Upper lobe of left lung (tissue), 6 donors: ENCODE data around the gene HMMR. TPM values are rescaled to one million over a fixed set of nuclear protein-coding genes. Genes with fewer than 3 reads are reported as not detected.

Experiments used
- ATAC-seq, 2 donors: fragments of 200-7000 bp; cut with Tn5 transposase; one replicate each; pipeline ENCODE4 v1.9.1; 2022; ENCODE audit warnings: mild to moderate bottlenecking in 2 of 2, moderate library complexity in 2 of 2; ENCODE audit not compliant: low FRiP score in 2 of 2
- DNase-seq, 2 donors: peaks; one replicate each; pipeline ENCODE4 v3.0.0-alpha.2; 2019 to 2020
- H3K27ac ChIP-seq, 4 donors: fragments of 200-600 bp; sonication (generic); one replicate each; pipeline ENCODE4 v1.5.1; 2016 to 2019
- H3K27me3 ChIP-seq, 4 donors: fragments of 200-600 bp; sonication (generic); one replicate each; pipeline ENCODE4 v1.5.1; 2017 to 2019
- H3K36me3 ChIP-seq, 4 donors: fragments of 200-600 bp; sonication (generic); one replicate each; pipeline ENCODE4 v1.5.1; 2016 to 2019
- H3K4me1 ChIP-seq, 4 donors: fragments of 200-600 bp; sonication (generic); one replicate each; pipeline ENCODE4 v1.5.1; 2018 to 2019
- H3K4me3 ChIP-seq, 4 donors: fragments of 200-600 bp; sonication (generic); one replicate each; pipeline ENCODE4 v1.5.1; 2017 to 2019; ENCODE audit warnings: mild to moderate bottlenecking in 2 of 4, moderate library complexity in 1 of 4
- H3K9me3 ChIP-seq, 4 donors: fragments of 200-600 bp; sonication (generic); one replicate each; pipeline ENCODE4 v1.5.1; 2018 to 2019
- EP300 ChIP-seq, 4 donors: sonication (generic); formaldehyde crosslinking; IDR thresholded peaks; one replicate each; pipeline ENCODE4 v1.5.1; 2017; ENCODE audit warnings: antibody characterized with exemption in 4 of 4, control low read depth in 2 of 4
- POLR2A ChIP-seq, 4 donors: fragments of 450-650 bp; IDR thresholded peaks; one replicate each; pipeline ENCODE4 v1.5.1; 2016 to 2017; ENCODE audit warnings: antibody characterized with exemption in 4 of 4, mild to moderate bottlenecking in 2 of 4
- POLR2AphosphoS5 ChIP-seq, 2 donors: sonication (generic); formaldehyde crosslinking; IDR thresholded peaks; one replicate each; pipeline ENCODE4 v1.5.1; 2017; ENCODE audit warnings: antibody characterized with exemption in 2 of 2
- WGBS, 2 donors: methylation state at CpG; one replicate each; pipeline ENCODE4 v1.1.5; 2017 to 2018; 5-methylcytosine and 5-hydroxymethylcytosine counted together
- total RNA-seq, 6 donors: library from RNA; depleted of rRNA in 4 of 6; stranded (reverse); fragments of >200 nt in 4 of 6; gene quantifications; one replicate each; pipeline versions ENCODE4 v1.1.0 to v1.2.1, GENCODE V29; 2016 to 2021
- TF ChIP-seq, protein P1 (sequence below), 6 experiments: fragments of 450-650 bp in 4 of 6; fragments of 200-600 bp in 2 of 6; sonication (generic) in 2 of 6; IDR thresholded peaks; one replicate each; pipeline ENCODE4 v1.5.1; 2016 to 2019; ENCODE audit warnings: antibody characterized with exemption in 6 of 6
- donor health status: DM: no; HTN: no; CAD: no; lungs with moderate emphysema.
- donor health status: DM: no; HTN: yes; CAD: no; lungs with severe emphysema.

HMMR gene
- total RNA-seq, 6 donors from 2014 or later: 0.74 to 4.2 (median 1.9) TPM

DNA sequence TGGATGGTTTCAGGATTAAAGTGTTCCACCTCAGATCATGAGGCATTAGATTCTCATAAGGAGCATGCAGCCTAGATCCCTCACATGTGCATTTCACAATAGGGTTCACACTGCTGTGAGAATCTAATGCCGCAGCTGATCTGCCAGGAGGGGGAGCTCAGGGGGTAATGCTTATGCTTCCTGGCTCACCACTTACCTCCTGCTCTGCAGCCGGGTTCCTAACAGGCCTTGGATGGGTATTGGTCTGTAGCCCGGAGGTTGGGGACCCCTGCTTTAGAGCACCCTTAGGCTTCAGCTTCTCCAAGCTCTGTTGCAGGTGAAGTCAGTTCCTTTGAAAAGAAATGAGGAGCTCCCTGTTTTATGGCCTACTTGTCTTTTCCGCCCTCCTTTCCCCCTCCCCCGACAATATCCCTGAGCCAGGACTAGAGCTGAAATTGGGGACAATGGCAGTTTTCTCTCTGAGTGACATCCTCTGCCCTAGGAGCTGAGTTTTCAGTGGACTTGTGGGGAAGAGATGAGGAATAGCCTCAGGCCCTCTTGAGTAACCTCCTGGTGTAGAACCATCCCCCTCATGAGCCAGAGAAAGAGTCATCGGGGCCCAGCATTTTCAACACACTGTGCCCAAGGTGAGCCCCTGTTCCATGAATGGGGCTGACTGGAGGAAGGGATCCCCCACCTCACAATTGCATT lies 28.8 kb downstream of the HMMR start:
- no peaks in the 10 kb centered on the region for H3K4me1 ChIP-seq
- no peaks in the 10 kb centered on the region for H3K9me3 ChIP-seq
- H3K36me3 ChIP-seq: no peaks in the 10 kb centered on the region
- H3K4me3 ChIP-seq: no peak overlapping the region
- TF ChIP-seq, protein P1, sequence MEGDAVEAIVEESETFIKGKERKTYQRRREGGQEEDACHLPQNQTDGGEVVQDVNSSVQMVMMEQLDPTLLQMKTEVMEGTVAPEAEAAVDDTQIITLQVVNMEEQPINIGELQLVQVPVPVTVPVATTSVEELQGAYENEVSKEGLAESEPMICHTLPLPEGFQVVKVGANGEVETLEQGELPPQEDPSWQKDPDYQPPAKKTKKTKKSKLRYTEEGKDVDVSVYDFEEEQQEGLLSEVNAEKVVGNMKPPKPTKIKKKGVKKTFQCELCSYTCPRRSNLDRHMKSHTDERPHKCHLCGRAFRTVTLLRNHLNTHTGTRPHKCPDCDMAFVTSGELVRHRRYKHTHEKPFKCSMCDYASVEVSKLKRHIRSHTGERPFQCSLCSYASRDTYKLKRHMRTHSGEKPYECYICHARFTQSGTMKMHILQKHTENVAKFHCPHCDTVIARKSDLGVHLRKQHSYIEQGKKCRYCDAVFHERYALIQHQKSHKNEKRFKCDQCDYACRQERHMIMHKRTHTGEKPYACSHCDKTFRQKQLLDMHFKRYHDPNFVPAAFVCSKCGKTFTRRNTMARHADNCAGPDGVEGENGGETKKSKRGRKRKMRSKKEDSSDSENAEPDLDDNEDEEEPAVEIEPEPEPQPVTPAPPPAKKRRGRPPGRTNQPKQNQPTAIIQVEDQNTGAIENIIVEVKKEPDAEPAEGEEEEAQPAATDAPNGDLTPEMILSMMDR (IDR thresholded peaks at IDR 0.05): no peak
- no peak for TF ChIP-seq EP300 (IDR thresholded peaks at IDR 0.05)
- TF ChIP-seq POLR2A (IDR thresholded peaks at IDR 0.05): no peak
- no peak for TF ChIP-seq POLR2AphosphoS5 (IDR thresholded peaks at IDR 0.05)
- no peaks in the 10 kb centered on the region for H3K27me3 ChIP-seq
- whole genome bisulfite sequencing, 2 donors: 88 to 89% methylated on average over 6 of the region's 6 CpGs
- no peak for ATAC-seq
- DNase-seq: no peak
- H3K27ac ChIP-seq: no peak overlapping the region

DNA sequence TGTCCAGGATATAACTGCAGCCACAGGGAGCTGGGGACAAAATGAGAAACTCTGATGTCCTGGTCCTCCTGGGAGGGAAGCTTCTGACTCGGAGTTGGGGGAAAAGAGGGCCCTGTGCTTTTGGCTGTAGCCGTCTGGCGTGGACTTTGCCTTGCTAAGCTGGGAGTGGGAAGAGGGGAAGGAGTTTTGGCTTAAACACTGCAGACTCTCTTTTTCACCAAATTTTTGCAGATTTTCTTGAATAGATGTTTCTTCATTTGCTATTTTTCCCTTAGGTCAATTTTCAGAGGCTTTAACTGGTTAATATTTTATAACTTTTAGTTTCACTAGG lies 29.3 kb downstream of the HMMR start:
- Histone ChIP-seq H3K4me1 (no peaks in the 10 kb centered on the region), H3K9me3 (no peaks in the 10 kb centered on the region), H3K27me3 (no peaks in the 10 kb centered on the region), H3K36me3 (no peaks in the 10 kb centered on the region), H3K4me3 (no peak overlapping the region), H3K27ac (no peak overlapping the region)
- ATAC-seq (no peak), DNase-seq (no peak)
- no peak for TF ChIP-seq POLR2A (IDR thresholded peaks at IDR 0.05)
- no peak for TF ChIP-seq POLR2AphosphoS5 (IDR thresholded peaks at IDR 0.05)
- TF ChIP-seq, protein P1 (IDR thresholded peaks at IDR 0.05): no peak
- TF ChIP-seq EP300 (IDR thresholded peaks at IDR 0.05): no peak
- 94% methylated on average over 3 of the region's 3 CpGs for WGBS, 2 donors

DNA sequence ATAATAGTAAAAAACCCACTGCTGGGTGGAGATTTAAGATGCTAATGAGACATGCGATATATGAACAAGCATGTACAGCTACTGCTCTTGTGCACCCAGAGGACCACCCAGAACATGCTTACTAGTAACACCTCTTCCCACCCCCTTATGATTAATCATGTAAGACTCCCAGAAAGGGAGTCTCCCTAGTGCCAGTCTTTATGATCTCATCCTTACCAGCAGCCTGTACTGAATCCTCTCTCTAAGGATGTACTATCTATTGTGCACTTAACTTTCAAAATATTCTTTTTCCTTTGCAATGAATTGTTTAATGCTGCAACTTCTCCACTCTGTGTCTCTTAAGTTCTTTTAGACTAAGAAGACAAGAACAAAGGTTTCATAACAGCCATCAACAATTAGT lies 35.9 kb downstream of the HMMR start:
- DNase-seq: no peak
- H3K9me3 ChIP-seq: no peaks in the 10 kb centered on the region
- no peaks in the 10 kb centered on the region for H3K27me3 ChIP-seq
- H3K36me3 ChIP-seq: no peaks in the 10 kb centered on the region
- no peak for ATAC-seq
- no peak overlapping the region for H3K4me3 ChIP-seq
- TF ChIP-seq POLR2A (IDR thresholded peaks at IDR 0.05) (no peak), EP300 (IDR thresholded peaks at IDR 0.05) (no peak), POLR2AphosphoS5 (IDR thresholded peaks at IDR 0.05) (no peak)
- TF ChIP-seq, protein P1 (IDR thresholded peaks at IDR 0.05): no peak
- H3K4me1 ChIP-seq: no peaks in the 10 kb centered on the region
- H3K27ac ChIP-seq: no peak overlapping the region
- WGBS, 2 donors: 94 to 100% methylated on average over 1 of the region's 1 CpG

DNA sequence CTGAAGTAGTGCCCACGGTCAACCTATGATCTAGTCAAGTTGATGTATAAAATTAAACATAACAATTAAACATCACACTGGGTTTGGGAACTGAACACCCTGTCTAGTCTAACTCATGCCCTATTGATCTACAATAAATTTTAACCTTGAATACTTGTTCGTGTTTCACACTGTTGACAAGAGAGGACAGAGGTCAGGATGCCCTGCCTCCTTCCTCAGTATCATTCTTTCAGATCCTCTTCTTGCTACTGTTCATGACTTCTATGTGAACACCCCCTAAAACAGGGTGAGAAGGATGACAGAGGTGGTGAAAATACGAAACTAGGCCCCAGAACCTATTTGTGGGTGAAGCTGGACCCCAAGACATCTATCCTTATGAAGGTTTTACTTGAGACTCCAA lies 36.9 kb downstream of the HMMR start:
- ATAC-seq (no peak), DNase-seq (no peak)
- Histone ChIP-seq H3K4me1 (peaks cover 0 to 3% (median under 1%) of the 10 kb centered on the region in 4 donors), H3K27me3 (no peaks in the 10 kb centered on the region), H3K36me3 (no peaks in the 10 kb centered on the region), H3K27ac (no peak overlapping the region), H3K9me3 (no peaks in the 10 kb centered on the region), H3K4me3 (no peak overlapping the region)
- WGBS, 2 donors: 86 to 87% methylated on average over 3 of the region's 3 CpGs
- no peak for TF ChIP-seq EP300 (IDR thresholded peaks at IDR 0.05)
- TF ChIP-seq POLR2AphosphoS5 (IDR thresholded peaks at IDR 0.05): no peak
- TF ChIP-seq POLR2A (IDR thresholded peaks at IDR 0.05): no peak
- TF ChIP-seq, protein P1 (IDR thresholded peaks at IDR 0.05): no peak

DNA sequence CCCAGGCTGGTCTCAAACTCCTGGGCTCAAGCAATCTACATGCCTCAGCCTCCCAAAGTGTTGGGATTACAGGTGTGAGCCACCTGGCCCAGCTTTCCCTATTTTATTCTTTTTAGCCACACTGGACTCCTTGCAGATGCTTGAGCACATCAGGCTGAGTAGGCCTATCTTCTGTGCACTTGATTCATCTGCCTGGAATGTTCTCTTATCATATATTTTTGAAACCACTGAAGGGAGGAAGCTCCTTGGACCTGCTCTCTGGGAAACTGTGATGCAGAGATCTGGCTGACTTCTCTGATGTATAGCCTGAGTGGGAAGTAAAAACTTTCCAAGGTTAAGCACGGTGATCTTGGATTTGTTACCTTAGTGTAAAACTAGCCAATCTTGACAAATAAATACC lies 38.5 kb downstream of the HMMR start:
- Histone ChIP-seq H3K4me3 (no peak overlapping the region), H3K4me1 (peaks cover 0 to 18% (median 8%) of the 10 kb centered on the region in 4 donors), H3K9me3 (no peaks in the 10 kb centered on the region), H3K36me3 (no peaks in the 10 kb centered on the region), H3K27ac (no peak overlapping the region), H3K27me3 (no peaks in the 10 kb centered on the region)
- TF ChIP-seq POLR2AphosphoS5 (IDR thresholded peaks at IDR 0.05) (no peak), POLR2A (IDR thresholded peaks at IDR 0.05) (no peak), EP300 (IDR thresholded peaks at IDR 0.05) (no peak)
- TF ChIP-seq, protein P1 (IDR thresholded peaks at IDR 0.05): no peak
- ATAC-seq (no peak), DNase-seq (no peak)
- WGBS, 2 donors: 94 to 97% methylated on average over 1 of the region's 1 CpG
